Measurements from ENCODE around the gene PLA2G4B.

GRCh38 chr15:41883484-41883825, 44.8 kb downstream of the PLA2G4B start:
- TF ChIP-seq FOXK2 (IDR thresholded peaks at IDR 0.05) = no peak
- TF ChIP-seq EZH2 (IDR thresholded peaks at IDR 0.05; ENCODE audit: borderline replicate concordance, control insufficient read depth, low read depth, low read length) = no peak
- no peak for TF ChIP-seq PBX3 (IDR thresholded peaks at IDR 0.05; ENCODE audit: insufficient replicate concordance, low read depth, low read length)
- TF ChIP-seq USF1 (IDR thresholded peaks at IDR 0.05; ENCODE audit: borderline replicate concordance, extremely low read length, insufficient read depth, low read depth, low read length) = no peak
- TF ChIP-seq, protein P1, sequence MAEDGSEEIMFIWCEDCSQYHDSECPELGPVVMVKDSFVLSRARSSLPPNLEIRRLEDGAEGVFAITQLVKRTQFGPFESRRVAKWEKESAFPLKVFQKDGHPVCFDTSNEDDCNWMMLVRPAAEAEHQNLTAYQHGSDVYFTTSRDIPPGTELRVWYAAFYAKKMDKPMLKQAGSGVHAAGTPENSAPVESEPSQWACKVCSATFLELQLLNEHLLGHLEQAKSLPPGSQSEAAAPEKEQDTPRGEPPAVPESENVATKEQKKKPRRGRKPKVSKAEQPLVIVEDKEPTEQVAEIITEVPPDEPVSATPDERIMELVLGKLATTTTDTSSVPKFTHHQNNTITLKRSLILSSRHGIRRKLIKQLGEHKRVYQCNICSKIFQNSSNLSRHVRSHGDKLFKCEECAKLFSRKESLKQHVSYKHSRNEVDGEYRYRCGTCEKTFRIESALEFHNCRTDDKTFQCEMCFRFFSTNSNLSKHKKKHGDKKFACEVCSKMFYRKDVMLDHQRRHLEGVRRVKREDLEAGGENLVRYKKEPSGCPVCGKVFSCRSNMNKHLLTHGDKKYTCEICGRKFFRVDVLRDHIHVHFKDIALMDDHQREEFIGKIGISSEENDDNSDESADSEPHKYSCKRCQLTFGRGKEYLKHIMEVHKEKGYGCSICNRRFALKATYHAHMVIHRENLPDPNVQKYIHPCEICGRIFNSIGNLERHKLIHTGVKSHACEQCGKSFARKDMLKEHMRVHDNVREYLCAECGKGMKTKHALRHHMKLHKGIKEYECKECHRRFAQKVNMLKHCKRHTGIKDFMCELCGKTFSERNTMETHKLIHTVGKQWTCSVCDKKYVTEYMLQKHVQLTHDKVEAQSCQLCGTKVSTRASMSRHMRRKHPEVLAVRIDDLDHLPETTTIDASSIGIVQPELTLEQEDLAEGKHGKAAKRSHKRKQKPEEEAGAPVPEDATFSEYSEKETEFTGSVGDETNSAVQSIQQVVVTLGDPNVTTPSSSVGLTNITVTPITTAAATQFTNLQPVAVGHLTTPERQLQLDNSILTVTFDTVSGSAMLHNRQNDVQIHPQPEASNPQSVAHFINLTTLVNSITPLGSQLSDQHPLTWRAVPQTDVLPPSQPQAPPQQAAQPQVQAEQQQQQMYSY (CRISPR knock-in tag; IDR thresholded peaks at IDR 0.05) = no peak
- TF ChIP-seq ZNF274 (IDR thresholded peaks at IDR 0.05; ENCODE audit: insufficient read depth, insufficient read length) = no peak
- no peak for TF ChIP-seq CHD1 (IDR thresholded peaks at IDR 0.05; ENCODE audit: low read depth, low read length)

Measured in GM12878 (cell line).